Glutamatergic neuron (in vitro differentiated cells): ENCODE results near the gene ASPRV1. TPM values are rescaled to one million over a fixed set of nuclear protein-coding genes. Genes with fewer than 3 reads are reported as not detected.

ENCODE experiments used
- DNase-seq: peaks from one replicate; pipeline ENCODE4 v3.0.0; 2022
- H3K27ac Mint-ChIP-seq: one replicate; pipeline ENCODE4 v1.8.0; 2020; ENCODE audit warnings: mild to moderate bottlenecking, mixed read lengths, inconsistent platforms; ENCODE audit not compliant: unreplicated experiment
- H3K27me3 Mint-ChIP-seq: one replicate; pipeline ENCODE4 v1.8.0; 2020; ENCODE audit warnings: mild to moderate bottlenecking, moderate library complexity, mixed read lengths, inconsistent platforms; ENCODE audit not compliant: unreplicated experiment
- H3K36me3 Mint-ChIP-seq: one replicate; pipeline ENCODE4 v1.8.0; 2020; ENCODE audit warnings: mild to moderate bottlenecking, mixed read lengths, inconsistent platforms; ENCODE audit not compliant: unreplicated experiment
- H3K4me1 Mint-ChIP-seq: one replicate; pipeline ENCODE4 v1.8.0; 2020; ENCODE audit warnings: mild to moderate bottlenecking, low read depth, mixed read lengths, inconsistent platforms; ENCODE audit not compliant: unreplicated experiment
- H3K4me3 Mint-ChIP-seq: one replicate; pipeline ENCODE4 v1.8.0; 2020; ENCODE audit warnings: mild to moderate bottlenecking, mixed read lengths, inconsistent platforms; ENCODE audit not compliant: unreplicated experiment
- H3K9me3 Mint-ChIP-seq: one replicate; pipeline ENCODE4 v1.8.0; 2020; ENCODE audit warnings: mild to moderate bottlenecking, moderate library complexity, mixed read lengths, inconsistent platforms; ENCODE audit not compliant: unreplicated experiment
- CTCF ChIP-seq: fragments of 200-600 bp; sonication (generic); IDR thresholded peaks from one replicate; pipeline ENCODE4 v1.5.0; 2021; ENCODE audit not compliant: partially characterized antibody, unreplicated experiment
- total RNA-seq: library from RNA; stranded (reverse); fragmentation: NEBNext Ultra II Directional; extraction: Animal tissue kit (Norgen Biotek cat#: 25700); gene quantifications from one replicate; pipeline ENCODE4 v1.2.1, GENCODE V29; 2021; ENCODE audit not compliant: unreplicated experiment

ASPRV1 gene
- total RNA-seq, 1 donor from 2014 or later = 2.5 TPM

GRCh38 chr2:69945441-69945840 is 16.0 kb downstream of the ASPRV1 start:
- Mint-ChIP-seq H3K9me3 (peaks cover 2% of the 10 kb centered on the region), H3K4me1 (no peaks in the 10 kb centered on the region), H3K27me3 (peaks cover 4% of the 10 kb centered on the region), H3K4me3 (no peak overlapping the region), H3K27ac (no peak overlapping the region), H3K36me3 (no peaks in the 10 kb centered on the region)
- TF ChIP-seq CTCF = no peak
- no peak for DNase-seq

DNA sequence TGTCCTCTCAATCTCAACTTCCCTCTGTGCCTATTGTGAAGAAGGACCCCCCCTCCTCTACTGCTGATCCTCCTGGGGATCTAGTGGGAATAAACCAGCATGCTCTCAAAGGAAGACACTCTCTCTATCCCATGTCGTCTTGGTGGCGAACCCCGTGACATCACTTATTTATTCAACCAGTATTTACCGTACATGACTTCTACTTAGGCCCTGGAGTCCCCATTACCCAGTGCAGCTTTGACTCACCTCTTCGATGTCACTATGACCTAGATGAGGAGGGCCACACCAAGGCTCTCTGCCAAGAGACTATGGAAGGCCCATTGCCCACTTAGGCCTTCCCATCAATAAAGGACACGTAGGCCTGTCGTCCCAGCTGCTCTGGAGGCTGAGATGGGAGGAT is 16.7 kb downstream of the ASPRV1 start:
- H3K27ac Mint-ChIP-seq = no peak overlapping the region
- no peak for TF ChIP-seq CTCF
- H3K9me3 Mint-ChIP-seq = peaks cover 2% of the 10 kb centered on the region
- peaks cover 2% of the 10 kb centered on the region for H3K27me3 Mint-ChIP-seq
- DNase-seq = no peak
- H3K36me3 Mint-ChIP-seq = no peaks in the 10 kb centered on the region
- H3K4me1 Mint-ChIP-seq = peaks cover 3% of the 10 kb centered on the region
- no peak overlapping the region for H3K4me3 Mint-ChIP-seq

DNA sequence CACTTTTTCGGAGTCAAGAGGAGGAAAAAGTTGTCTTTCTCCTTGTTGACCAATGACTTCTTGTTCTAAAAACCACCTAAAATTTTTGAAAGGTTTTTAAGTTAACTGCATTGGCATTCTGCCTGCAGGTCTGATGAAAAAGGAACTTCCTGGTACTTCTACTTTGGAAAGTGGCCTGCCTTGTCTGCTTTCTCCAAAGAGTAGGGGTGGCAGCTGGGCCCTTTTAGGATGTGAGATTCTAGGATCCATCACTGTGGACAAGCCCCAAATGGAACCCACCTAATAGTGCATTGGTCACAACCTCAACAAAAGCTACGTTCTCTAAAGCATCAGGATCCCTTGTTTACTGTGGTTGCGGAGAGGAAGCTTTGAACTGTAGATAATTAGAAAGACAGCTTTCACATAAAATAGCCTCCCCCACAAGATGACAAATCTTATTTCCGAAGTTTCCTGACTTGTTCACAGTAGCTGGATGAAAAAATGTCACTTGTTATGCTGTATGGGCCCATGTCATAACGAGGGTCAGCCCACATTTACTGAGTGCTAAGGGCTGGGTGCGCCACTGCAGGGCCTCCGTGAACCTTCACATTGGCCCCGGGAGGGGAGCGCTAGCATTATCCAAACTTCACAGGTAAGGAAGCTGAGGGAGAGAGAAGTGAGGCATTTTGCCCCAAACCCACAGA is 17.4 kb downstream of the ASPRV1 start:
- no peaks in the 10 kb centered on the region for H3K36me3 Mint-ChIP-seq
- peaks cover 2% of the 10 kb centered on the region for H3K9me3 Mint-ChIP-seq
- DNase-seq = no peak
- H3K27ac Mint-ChIP-seq = no peak overlapping the region
- H3K27me3 Mint-ChIP-seq = peaks cover 3% of the 10 kb centered on the region
- H3K4me3 Mint-ChIP-seq = no peak overlapping the region
- peaks cover 5% of the 10 kb centered on the region for H3K4me1 Mint-ChIP-seq
- TF ChIP-seq CTCF = no peak

GRCh38 chr2:69943000-69943842 is 18.2 kb downstream of the ASPRV1 start:
- peaks cover 5% of the 10 kb centered on the region for H3K4me1 Mint-ChIP-seq
- peaks cover 3% of the 10 kb centered on the region for H3K27me3 Mint-ChIP-seq
- H3K4me3 Mint-ChIP-seq = no peak overlapping the region
- no peak overlapping the region for H3K27ac Mint-ChIP-seq
- no peaks in the 10 kb centered on the region for H3K36me3 Mint-ChIP-seq
- H3K9me3 Mint-ChIP-seq = peaks cover 2% of the 10 kb centered on the region
- DNase-seq = no peak
- no peak for TF ChIP-seq CTCF

DNA sequence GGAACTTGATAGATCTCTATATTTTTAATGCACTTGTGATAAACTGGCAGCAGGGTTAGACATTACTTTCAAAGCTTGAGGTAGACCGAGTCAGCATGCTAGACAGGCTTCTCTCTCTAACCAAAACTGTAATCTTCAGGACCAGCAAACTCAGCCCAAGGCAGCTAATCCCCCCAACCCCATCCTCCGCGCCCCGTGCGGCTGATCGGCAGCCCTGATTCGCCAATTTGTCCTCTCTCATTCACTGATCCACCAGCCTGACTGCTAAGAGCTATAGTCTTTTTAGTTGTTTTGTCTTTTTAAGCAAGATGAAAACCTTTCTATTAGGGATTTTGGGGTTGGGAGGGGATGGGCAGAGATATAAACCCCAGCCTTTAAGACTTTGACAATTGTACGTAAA is 20.7 kb downstream of the ASPRV1 start:
- H3K4me3 Mint-ChIP-seq = no peak overlapping the region
- peaks cover 5% of the 10 kb centered on the region for H3K4me1 Mint-ChIP-seq
- H3K27me3 Mint-ChIP-seq = peaks cover 3% of the 10 kb centered on the region
- no peak for TF ChIP-seq CTCF
- H3K36me3 Mint-ChIP-seq = peaks cover 8% of the 10 kb centered on the region
- no peak overlapping the region for H3K27ac Mint-ChIP-seq
- H3K9me3 Mint-ChIP-seq = peaks cover under 1% of the 10 kb centered on the region
- DNase-seq = no peak
